ENCODE results near the gene LYZL1.
"Not testable (repeated sequence)": the region's sequence is repeated elsewhere in the genome, so short reads cannot be mapped to it uniquely, and the experiment has no call there.

The LYZL1 gene

DNA sequence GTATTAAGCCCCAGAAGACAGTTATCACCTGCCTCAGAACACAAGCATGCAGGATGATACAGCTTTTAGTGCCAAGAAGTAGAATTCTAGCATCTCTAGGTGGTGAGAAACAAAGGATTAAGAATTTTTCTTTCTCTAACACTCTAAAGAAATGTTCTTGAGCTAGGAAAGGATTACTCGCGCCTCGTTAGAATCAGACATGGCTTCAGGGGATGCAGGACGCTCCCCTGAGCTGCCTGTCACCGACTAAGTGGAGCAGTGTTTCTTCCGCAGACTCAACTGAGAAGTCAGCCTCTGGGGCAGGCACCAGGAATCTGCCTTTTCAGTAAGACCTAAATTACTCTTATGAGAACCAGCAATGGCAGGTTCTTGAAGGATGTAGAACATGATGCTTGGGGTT is at the start of gene LYZL1:
Gene LYZL1 (plus strand): TSS at position 165 of the 400 bp plus-strand sequence. CDS start 2,798 bp downstream, outside the sequence.
- not testable (repeated sequence) for H3K9ac ChIP-seq (ENCODE audit: low read depth, low read length); H3K4me3 ChIP-seq (ENCODE audit: low read depth, low read length)

DNA sequence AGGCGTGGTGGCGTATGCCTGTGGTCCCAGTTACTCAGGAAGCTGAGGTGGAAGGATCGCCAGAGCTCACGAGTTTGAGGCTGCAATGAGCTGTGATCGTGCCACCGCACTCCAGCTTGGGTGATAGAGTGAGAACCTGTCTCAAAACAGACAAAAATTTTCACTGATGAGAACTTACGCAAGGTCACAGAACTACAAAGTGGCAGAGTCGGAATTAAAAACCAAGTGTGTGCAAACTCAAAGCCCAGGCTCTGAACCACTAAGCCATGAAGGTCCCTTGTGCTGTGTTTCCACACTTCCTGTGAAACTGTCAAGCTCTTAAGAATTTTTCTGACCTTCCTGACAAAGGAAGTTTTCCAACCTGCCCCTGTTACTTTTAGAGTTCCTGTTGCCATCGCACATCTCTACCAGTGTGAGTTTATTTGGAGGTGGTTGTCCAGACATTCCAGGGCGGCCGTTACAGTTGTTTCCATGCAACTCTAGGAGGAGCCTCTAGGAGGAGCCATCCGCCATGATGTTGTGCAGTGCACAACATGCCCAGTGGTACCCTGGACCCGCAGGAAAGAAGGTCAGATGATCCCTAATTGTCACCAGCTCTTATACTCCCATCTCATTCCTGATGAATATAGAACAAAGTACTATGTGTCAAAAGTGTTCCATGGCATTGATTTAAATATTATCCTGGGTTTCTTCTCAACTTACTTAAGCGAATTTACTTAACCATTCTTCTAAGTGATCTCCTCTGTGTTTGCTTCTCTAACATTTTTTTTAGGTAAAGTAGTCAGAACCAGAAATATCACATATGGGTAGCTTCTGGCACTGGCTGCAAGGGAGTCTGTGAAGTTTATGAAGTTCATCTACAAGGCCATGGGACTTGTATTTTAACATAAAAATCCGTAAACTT is 49.0 kb upstream of the LYZL1 start:
- H3K36me3 ChIP-seq (ENCODE audit: control insufficient read depth, insufficient read depth, low read length): no peaks in the 10 kb centered on the region

More for the DNA sequence above, at the start of gene LYZL1:
- H3K36me3 ChIP-seq (ENCODE audit: control insufficient read depth, insufficient read depth, low read length); H3K4me1 ChIP-seq (ENCODE audit: control insufficient read depth, insufficient read depth, low read length); H3K9me3 ChIP-seq (ENCODE audit: control insufficient read depth, insufficient read depth, low read length); H3K27ac ChIP-seq (ENCODE audit: low read depth, low read length); H3K27me3 ChIP-seq (ENCODE audit: control insufficient read depth, insufficient read depth, low read length): not testable (repeated sequence)

DNA sequence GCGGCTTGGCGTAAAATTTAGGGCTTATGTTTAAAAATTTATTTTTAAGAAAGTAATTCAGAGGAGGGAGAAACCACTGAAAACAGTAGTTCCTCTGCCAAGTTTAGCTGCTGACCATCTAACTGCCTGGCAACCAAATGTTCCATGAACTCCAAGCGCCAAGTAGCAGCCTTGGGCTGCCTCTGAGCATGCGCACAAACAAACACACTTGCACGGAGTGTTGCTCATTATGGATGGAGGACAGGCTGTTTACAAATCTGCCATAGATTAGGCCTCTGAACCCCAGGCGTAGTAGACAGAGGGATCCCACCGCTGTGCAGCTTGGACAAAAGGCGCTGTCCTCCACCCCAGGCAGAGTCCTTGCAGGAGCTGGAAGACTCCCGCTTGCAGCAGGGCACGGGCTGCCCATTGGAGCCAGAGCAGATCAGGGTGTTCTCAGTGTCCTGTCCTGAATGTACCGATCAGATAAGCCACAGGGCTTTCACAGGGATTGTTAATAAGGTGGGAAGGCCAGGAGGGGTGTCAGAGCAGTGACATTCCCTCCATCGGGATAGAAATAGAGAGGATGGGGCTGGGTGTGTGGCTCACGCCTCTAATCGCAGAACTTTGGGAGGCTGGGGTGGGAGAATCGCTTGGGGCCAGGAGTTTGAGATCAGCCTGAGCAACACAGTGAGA is 47.7 kb upstream of the LYZL1 start:
- Histone ChIP-seq H3K36me3 (ENCODE audit: control insufficient read depth, insufficient read depth, low read length) (no peaks in the 10 kb centered on the region), H3K4me1 (ENCODE audit: control insufficient read depth, insufficient read depth, low read length) (no peaks in the 10 kb centered on the region), H3K9ac (ENCODE audit: low read depth, low read length) (no peak overlapping the region), H3K9me3 (ENCODE audit: control insufficient read depth, insufficient read depth, low read length) (no peaks in the 10 kb centered on the region), H3K4me3 (ENCODE audit: low read depth, low read length) (no peak overlapping the region), H3K27ac (ENCODE audit: low read depth, low read length) (no peak overlapping the region), H3K27me3 (ENCODE audit: control insufficient read depth, insufficient read depth, low read length) (no peaks in the 10 kb centered on the region)

More for the DNA sequence above, 49.0 kb upstream of the LYZL1 start:
- H3K4me1 ChIP-seq (ENCODE audit: control insufficient read depth, insufficient read depth, low read length): no peaks in the 10 kb centered on the region
- no peak overlapping the region for H3K27ac ChIP-seq (ENCODE audit: low read depth, low read length)
- H3K27me3 ChIP-seq (ENCODE audit: control insufficient read depth, insufficient read depth, low read length): no peaks in the 10 kb centered on the region
- no peaks in the 10 kb centered on the region for H3K9me3 ChIP-seq (ENCODE audit: control insufficient read depth, insufficient read depth, low read length)
- H3K9ac ChIP-seq (ENCODE audit: low read depth, low read length): no peak overlapping the region
- no peak overlapping the region for H3K4me3 ChIP-seq (ENCODE audit: low read depth, low read length)

DNA sequence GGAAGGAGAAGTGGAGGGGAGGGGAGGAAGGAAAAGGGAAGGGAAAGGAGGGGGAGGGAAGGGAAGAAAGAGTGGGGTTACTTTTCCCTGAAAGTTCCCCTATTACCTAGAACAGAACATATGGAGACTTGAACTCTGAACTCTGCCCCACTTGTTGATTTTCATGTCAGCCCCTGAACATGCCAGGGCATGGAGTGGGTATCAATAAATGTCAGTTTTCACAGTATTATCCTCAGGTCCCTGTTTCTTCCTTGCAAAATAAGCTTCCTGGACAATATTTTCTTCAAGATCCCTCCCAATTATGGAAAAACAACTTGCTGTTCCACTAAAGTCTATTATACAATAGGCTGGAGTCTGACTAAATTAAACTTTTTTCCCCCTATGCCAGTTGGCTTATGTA is 46.9 kb upstream of the LYZL1 start:
- Histone ChIP-seq H3K4me3 (ENCODE audit: low read depth, low read length) (no peak overlapping the region), H3K9ac (ENCODE audit: low read depth, low read length) (no peak overlapping the region), H3K4me1 (ENCODE audit: control insufficient read depth, insufficient read depth, low read length) (no peaks in the 10 kb centered on the region), H3K9me3 (ENCODE audit: control insufficient read depth, insufficient read depth, low read length) (no peaks in the 10 kb centered on the region), H3K27ac (ENCODE audit: low read depth, low read length) (no peak overlapping the region), H3K36me3 (ENCODE audit: control insufficient read depth, insufficient read depth, low read length) (no peaks in the 10 kb centered on the region), H3K27me3 (ENCODE audit: control insufficient read depth, insufficient read depth, low read length) (no peaks in the 10 kb centered on the region)

DNA sequence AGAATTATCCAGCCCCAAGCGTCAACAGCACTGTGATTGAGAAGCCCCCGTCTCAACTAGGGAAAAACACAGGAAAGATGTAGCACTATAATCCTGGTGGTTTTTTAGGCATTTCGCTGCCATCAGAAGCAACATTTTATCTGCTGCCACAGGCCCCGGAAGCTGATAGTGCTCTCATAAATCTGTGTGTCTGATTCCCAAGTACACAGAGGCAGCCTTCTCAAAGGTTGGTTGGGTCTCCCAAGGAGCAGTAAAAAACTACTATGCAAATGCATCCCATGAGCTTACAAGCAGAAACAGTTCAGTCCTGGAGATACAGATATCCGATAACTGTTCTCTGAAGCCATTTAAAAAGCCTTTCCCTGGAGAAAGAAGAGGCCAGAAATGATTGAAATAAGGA is 45.8 kb upstream of the LYZL1 start:
- Histone ChIP-seq H3K9me3 (ENCODE audit: control insufficient read depth, insufficient read depth, low read length) (no peaks in the 10 kb centered on the region), H3K27me3 (ENCODE audit: control insufficient read depth, insufficient read depth, low read length) (no peaks in the 10 kb centered on the region), H3K4me3 (ENCODE audit: low read depth, low read length) (no peak overlapping the region), H3K36me3 (ENCODE audit: control insufficient read depth, insufficient read depth, low read length) (no peaks in the 10 kb centered on the region), H3K4me1 (ENCODE audit: control insufficient read depth, insufficient read depth, low read length) (no peaks in the 10 kb centered on the region), H3K9ac (ENCODE audit: low read depth, low read length) (no peak overlapping the region), H3K27ac (ENCODE audit: low read depth, low read length) (no peak overlapping the region)

DNA sequence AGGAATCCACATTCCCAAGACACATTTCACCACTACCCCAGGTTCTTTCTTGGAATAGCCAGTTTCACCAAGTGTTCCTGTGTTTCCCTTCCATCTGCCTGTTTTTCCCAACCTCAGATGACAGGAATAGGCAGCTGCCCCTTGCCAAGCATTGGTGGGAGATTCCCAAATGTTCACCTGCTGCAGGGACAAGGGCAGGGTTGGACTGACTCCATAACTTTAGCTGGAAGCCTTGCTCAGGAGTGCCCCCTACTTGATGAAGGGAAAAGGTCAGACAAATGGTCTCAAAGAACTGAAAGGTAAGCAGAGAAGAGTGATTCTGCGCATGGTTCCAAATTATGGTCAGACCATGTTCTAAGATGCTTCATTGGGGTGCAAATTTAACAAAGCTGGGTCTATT is 45.1 kb upstream of the LYZL1 start:
- H3K4me3 ChIP-seq (ENCODE audit: low read depth, low read length): no peak overlapping the region
- H3K27ac ChIP-seq (ENCODE audit: low read depth, low read length): no peak overlapping the region
- H3K9ac ChIP-seq (ENCODE audit: low read depth, low read length): no peak overlapping the region
- no peaks in the 10 kb centered on the region for H3K9me3 ChIP-seq (ENCODE audit: control insufficient read depth, insufficient read depth, low read length)
- no peaks in the 10 kb centered on the region for H3K27me3 ChIP-seq (ENCODE audit: control insufficient read depth, insufficient read depth, low read length)
- H3K36me3 ChIP-seq (ENCODE audit: control insufficient read depth, insufficient read depth, low read length): no peaks in the 10 kb centered on the region
- H3K4me1 ChIP-seq (ENCODE audit: control insufficient read depth, insufficient read depth, low read length): no peaks in the 10 kb centered on the region

DNA sequence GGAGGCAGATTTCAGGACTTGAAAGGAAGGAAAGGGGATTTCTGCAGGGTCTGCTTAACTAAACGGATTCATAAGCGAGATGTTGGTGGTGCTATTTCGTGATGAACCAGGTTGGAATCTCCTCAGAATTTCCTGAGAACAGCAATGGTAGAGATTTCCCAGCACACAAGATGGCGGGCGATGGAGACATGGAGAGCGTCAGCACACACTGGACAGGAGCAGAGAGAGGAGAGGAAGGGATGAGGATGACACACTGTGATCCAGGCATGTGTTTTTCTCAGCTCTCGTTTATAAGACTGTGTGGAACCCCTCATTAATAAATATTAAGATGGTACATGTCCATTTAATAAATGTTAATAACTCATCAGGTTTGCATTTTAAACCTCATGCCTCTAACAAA is 43.9 kb upstream of the LYZL1 start:
- Histone ChIP-seq H3K27me3 (ENCODE audit: control insufficient read depth, insufficient read depth, low read length) (no peaks in the 10 kb centered on the region), H3K9ac (ENCODE audit: low read depth, low read length) (no peak overlapping the region), H3K4me1 (ENCODE audit: control insufficient read depth, insufficient read depth, low read length) (no peaks in the 10 kb centered on the region), H3K27ac (ENCODE audit: low read depth, low read length) (no peak overlapping the region), H3K4me3 (ENCODE audit: low read depth, low read length) (no peak overlapping the region), H3K36me3 (ENCODE audit: control insufficient read depth, insufficient read depth, low read length) (no peaks in the 10 kb centered on the region), H3K9me3 (ENCODE audit: control insufficient read depth, insufficient read depth, low read length) (no peaks in the 10 kb centered on the region)

DNA sequence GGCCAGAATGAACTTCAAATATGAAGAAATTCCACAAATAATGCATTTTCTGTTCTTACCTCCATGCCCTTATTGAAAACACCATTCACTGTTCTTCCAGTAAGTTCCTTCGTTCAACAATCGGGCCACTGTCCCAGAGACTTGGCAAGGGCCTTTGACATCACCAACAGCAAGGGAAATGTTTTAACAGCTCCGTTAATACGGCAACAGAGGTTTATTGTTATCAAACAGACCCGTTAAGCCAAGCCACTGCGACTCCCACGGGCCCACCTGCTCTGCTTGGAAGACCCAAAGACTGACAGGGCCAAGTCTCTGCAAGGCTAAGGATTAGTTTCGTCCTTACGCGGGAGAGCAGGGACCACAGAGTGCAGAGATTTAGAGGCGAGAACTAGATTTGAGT is 43.4 kb upstream of the LYZL1 start:
- no peaks in the 10 kb centered on the region for H3K36me3 ChIP-seq (ENCODE audit: control insufficient read depth, insufficient read depth, low read length)
- no peak overlapping the region for H3K4me3 ChIP-seq (ENCODE audit: low read depth, low read length)
- no peaks in the 10 kb centered on the region for H3K4me1 ChIP-seq (ENCODE audit: control insufficient read depth, insufficient read depth, low read length)
- no peak overlapping the region for H3K9ac ChIP-seq (ENCODE audit: low read depth, low read length)
- no peaks in the 10 kb centered on the region for H3K27me3 ChIP-seq (ENCODE audit: control insufficient read depth, insufficient read depth, low read length)
- H3K27ac ChIP-seq (ENCODE audit: low read depth, low read length): no peak overlapping the region
- H3K9me3 ChIP-seq (ENCODE audit: control insufficient read depth, insufficient read depth, low read length): no peaks in the 10 kb centered on the region

DNA sequence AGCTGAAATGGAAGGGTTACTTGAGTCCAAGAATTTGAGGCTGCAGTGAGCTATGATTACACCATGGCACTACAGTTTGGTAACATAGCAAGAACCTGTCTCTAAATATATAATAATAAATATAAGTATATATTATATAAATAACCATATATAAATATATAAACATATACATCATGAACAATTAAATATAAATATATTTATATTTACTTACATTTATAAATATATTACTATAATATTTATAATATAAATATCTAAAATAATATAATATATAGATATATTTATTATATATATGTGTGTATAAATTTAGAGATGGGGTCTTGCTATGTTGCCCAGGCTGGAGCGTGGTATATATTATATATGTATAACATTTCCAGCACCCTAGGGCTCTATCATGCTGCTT is 42.4 kb upstream of the LYZL1 start:
- Histone ChIP-seq H3K4me1 (ENCODE audit: control insufficient read depth, insufficient read depth, low read length) (no peaks in the 10 kb centered on the region), H3K27ac (ENCODE audit: low read depth, low read length) (no peak overlapping the region), H3K4me3 (ENCODE audit: low read depth, low read length) (no peak overlapping the region), H3K27me3 (ENCODE audit: control insufficient read depth, insufficient read depth, low read length) (no peaks in the 10 kb centered on the region), H3K9me3 (ENCODE audit: control insufficient read depth, insufficient read depth, low read length) (no peaks in the 10 kb centered on the region), H3K36me3 (ENCODE audit: control insufficient read depth, insufficient read depth, low read length) (no peaks in the 10 kb centered on the region), H3K9ac (ENCODE audit: low read depth, low read length) (no peak overlapping the region)

DNA sequence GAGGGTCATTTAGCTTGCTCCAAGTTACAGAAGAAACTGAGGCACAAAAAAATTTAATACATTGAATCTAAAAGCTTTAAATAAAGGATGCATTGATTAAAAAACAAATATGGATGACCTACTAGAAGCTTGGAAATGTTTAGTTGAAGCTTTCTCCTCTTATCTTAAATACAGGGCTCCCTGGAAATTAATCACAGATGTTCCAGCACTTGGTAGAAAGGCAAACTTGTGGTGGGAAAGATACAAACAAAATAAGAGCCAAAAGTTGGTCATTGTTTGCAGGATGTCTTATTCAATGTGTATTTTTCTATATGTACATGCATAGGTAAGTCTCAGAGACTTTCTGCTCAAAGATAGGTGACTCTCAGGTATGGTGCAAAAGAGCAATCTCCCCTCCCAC is 40.7 kb upstream of the LYZL1 start:
- Histone ChIP-seq H3K27ac (ENCODE audit: low read depth, low read length) (no peak overlapping the region), H3K9me3 (ENCODE audit: control insufficient read depth, insufficient read depth, low read length) (no peaks in the 10 kb centered on the region), H3K36me3 (ENCODE audit: control insufficient read depth, insufficient read depth, low read length) (no peaks in the 10 kb centered on the region), H3K27me3 (ENCODE audit: control insufficient read depth, insufficient read depth, low read length) (no peaks in the 10 kb centered on the region), H3K9ac (ENCODE audit: low read depth, low read length) (no peak overlapping the region), H3K4me1 (ENCODE audit: control insufficient read depth, insufficient read depth, low read length) (no peaks in the 10 kb centered on the region), H3K4me3 (ENCODE audit: low read depth, low read length) (no peak overlapping the region)

DNA sequence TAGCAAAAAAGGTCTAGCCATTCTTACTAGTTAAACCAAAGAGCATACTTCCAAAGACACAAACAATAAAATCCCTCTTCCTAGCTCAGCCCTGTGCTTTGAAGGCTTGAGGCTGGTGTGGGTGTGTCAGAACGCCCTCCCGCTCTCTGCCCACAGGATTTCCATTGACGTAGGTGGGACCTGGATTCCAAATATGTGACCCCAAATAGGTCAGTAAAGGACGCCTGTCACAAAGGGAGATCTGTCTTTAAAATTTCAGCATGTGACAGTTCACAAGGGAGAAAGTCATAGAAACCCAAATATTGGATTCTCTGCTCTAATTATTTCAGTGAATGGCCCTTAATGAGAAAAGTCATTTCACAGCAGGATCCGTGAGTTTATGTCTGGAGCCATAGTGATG is 39.9 kb upstream of the LYZL1 start:
- no peaks in the 10 kb centered on the region for H3K9me3 ChIP-seq (ENCODE audit: control insufficient read depth, insufficient read depth, low read length)
- H3K27me3 ChIP-seq (ENCODE audit: control insufficient read depth, insufficient read depth, low read length): no peaks in the 10 kb centered on the region
- no peak overlapping the region for H3K4me3 ChIP-seq (ENCODE audit: low read depth, low read length)
- no peak overlapping the region for H3K9ac ChIP-seq (ENCODE audit: low read depth, low read length)
- no peak overlapping the region for H3K27ac ChIP-seq (ENCODE audit: low read depth, low read length)
- no peaks in the 10 kb centered on the region for H3K36me3 ChIP-seq (ENCODE audit: control insufficient read depth, insufficient read depth, low read length)
- no peaks in the 10 kb centered on the region for H3K4me1 ChIP-seq (ENCODE audit: control insufficient read depth, insufficient read depth, low read length)

Measured in HUES48 (cell line).